Brain microvascular endothelial cell (primary cell): ENCODE data around the gene TBC1D30.

ENCODE experiments used
- DNase-seq: peaks from one replicate; pipeline ENCODE4 v3.0.0-alpha.2; 2020
- H3K27ac ChIP-seq: fragments of 250-450 bp; sonication (Bioruptor Pico); 2 replicates; pipeline ENCODE4 v1.5.1; 2020; ENCODE audit warnings: mild to moderate bottlenecking, moderate library complexity
- H3K27me3 ChIP-seq: fragments of 250-450 bp; sonication (Bioruptor Pico); replicated peaks from 2 replicates; pipeline ENCODE4 v1.5.1; 2020; ENCODE audit warnings: mild to moderate bottlenecking
- H3K36me3 ChIP-seq: fragments of 250-450 bp; sonication (Bioruptor Pico); replicated peaks from 2 replicates; pipeline ENCODE4 v1.5.1; 2020; ENCODE audit warnings: mild to moderate bottlenecking
- H3K4me3 ChIP-seq: 2 replicates; pipeline ENCODE4 v1.5.1; 2011; ENCODE audit warnings: low read depth, mild to moderate bottlenecking, control low read depth, low read length, moderate library complexity
- in situ Hi-C: cut with HindIII; loops from 2 replicates; pipeline ENCODE4 v1.10.0; 2017; ENCODE audit warnings: low sequenced_read_pairs, low pct_ligation_motif_present
- TF ChIP-seq, protein P1 (sequence below): IDR thresholded peaks from 2 replicates; pipeline ENCODE4 v1.5.1; 2011; ENCODE audit warnings: low read depth, mild to moderate bottlenecking, moderate library complexity, low read length, control low read depth, inconsistent platforms; ENCODE audit errors: missing control alignments

The TBC1D30 gene

DNA sequence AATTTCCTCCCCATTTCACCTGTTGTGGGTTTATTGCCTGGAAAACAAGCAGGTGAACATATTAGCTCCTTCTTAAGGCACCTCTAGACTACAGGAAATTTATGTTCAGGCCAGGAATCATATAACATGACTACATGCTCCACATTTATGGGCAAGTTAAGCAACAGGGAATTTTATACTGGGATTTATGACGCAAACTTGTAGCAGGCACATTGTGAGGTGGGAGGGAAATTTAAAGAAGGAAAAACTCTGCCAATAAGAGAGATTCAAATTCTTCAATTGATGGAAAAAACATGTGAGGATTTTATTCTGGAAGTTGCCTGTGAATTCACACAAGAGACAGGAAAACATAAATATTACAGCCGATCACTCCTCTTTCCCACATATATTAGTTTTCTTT lies 93.9 kb downstream of the TBC1D30 start:
- in situ Hi-C loops = no loop called here
- peaks cover 3% of the 10 kb centered on the region for H3K27me3 ChIP-seq
- DNase-seq = no peak

DNA sequence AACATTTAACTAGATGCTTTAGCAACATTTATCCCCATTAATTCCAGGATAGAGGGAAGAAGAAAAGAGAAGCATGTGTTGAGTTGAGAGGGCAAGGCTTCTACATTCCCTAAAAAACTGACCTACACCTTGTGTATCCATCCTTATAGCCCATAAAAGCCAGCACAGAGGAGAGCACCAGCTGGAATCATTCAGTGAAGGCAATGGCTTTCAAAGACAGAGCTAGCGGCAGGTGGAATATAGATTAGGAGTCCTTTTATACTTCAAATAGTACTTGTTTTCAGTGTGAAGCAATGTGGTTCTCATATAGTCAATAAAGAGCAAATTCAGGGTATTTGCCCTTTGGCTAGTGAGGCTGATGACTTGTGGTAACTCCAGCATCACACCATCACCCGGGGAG lies 94.4 kb downstream of the TBC1D30 start:
- in situ Hi-C loops = no loop called here
- DNase-seq = no peak
- H3K27me3 ChIP-seq = peaks cover 3% of the 10 kb centered on the region

More for the DNA sequence above, 93.9 kb downstream of the TBC1D30 start:
- Histone ChIP-seq H3K36me3 (no peaks in the 10 kb centered on the region), H3K4me3 (no peak overlapping the region), H3K27ac (no peak overlapping the region)
- TF ChIP-seq, protein P1, sequence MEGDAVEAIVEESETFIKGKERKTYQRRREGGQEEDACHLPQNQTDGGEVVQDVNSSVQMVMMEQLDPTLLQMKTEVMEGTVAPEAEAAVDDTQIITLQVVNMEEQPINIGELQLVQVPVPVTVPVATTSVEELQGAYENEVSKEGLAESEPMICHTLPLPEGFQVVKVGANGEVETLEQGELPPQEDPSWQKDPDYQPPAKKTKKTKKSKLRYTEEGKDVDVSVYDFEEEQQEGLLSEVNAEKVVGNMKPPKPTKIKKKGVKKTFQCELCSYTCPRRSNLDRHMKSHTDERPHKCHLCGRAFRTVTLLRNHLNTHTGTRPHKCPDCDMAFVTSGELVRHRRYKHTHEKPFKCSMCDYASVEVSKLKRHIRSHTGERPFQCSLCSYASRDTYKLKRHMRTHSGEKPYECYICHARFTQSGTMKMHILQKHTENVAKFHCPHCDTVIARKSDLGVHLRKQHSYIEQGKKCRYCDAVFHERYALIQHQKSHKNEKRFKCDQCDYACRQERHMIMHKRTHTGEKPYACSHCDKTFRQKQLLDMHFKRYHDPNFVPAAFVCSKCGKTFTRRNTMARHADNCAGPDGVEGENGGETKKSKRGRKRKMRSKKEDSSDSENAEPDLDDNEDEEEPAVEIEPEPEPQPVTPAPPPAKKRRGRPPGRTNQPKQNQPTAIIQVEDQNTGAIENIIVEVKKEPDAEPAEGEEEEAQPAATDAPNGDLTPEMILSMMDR = no peak

DNA sequence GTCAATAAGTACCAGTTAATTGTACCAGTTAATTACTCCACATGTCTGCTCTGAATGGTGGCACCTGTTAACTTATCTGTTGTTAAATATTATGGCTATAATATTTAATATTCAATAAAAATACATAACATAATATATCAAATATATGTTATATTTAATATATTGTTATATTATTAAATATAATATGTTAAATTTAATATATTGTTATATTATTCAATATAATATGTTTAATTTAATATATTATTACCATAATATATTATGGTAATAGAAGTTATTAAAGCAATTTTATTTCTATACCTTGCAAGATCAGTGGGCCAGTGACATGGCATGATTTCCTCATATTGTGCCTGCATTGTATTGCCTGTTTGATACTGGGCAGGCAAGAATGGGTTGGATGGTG lies 98.4 kb downstream of the TBC1D30 start:
- H3K36me3 ChIP-seq = no peaks in the 10 kb centered on the region
- H3K4me3 ChIP-seq = no peak overlapping the region
- no peak for DNase-seq
- in situ Hi-C loops = no loop called here
- H3K27me3 ChIP-seq = peaks cover 3% of the 10 kb centered on the region
- TF ChIP-seq, protein P1 = no peak
- H3K27ac ChIP-seq = no peak overlapping the region

More for the DNA sequence above, 94.4 kb downstream of the TBC1D30 start:
- no peaks in the 10 kb centered on the region for H3K36me3 ChIP-seq
- H3K4me3 ChIP-seq = no peak overlapping the region
- no peak overlapping the region for H3K27ac ChIP-seq
- TF ChIP-seq, protein P1 = no peak

DNA sequence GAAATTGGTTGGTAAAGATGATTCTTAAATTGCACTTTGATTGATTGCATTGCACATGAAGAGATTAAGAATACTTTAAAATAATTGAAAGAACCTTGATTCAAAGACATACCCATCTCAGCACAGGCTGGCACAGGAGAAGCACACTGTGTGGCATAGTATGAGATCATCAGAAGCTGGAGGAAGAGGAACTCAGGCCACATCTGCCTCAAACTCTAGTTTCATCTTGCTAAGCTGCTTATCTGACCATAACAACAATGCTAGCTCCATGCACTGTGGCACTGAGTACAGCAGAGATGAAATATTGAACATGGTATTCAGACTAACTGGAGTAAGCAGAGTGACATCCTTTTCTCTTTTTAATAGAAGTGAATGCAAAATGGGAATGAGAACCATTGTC lies 99.1 kb downstream of the TBC1D30 start:
- peaks cover 2% of the 10 kb centered on the region for H3K27me3 ChIP-seq
- H3K27ac ChIP-seq = no peak overlapping the region
- H3K4me3 ChIP-seq = no peak overlapping the region
- in situ Hi-C loops = no loop called here
- no peaks in the 10 kb centered on the region for H3K36me3 ChIP-seq
- TF ChIP-seq, protein P1 = no peak
- DNase-seq = no peak
